HFFc6 (cell line): Measurements from ENCODE around the gene TRIP6. TPM values are rescaled to one million over a fixed set of nuclear protein-coding genes. Genes with fewer than 3 reads are reported as not detected.
"Not testable (repeated sequence)": the region's sequence is repeated elsewhere in the genome, so short reads cannot be mapped to it uniquely, and the experiment has no call there.

Experiments
- DNase-seq: peaks from one replicate; pipeline ENCODE4 v3.0.0-alpha.2; 2018
- H3K27ac Mint-ChIP-seq: 2 replicates; pipeline ENCODE4 v1.8.0; 2020; ENCODE audit warnings: mild to moderate bottlenecking, mixed read lengths
- H3K27me3 Mint-ChIP-seq: 2 replicates; pipeline ENCODE4 v1.8.0; 2021; ENCODE audit warnings: mild to moderate bottlenecking, moderate library complexity, mixed read lengths; ENCODE audit not compliant: insufficient read depth
- H3K36me3 Mint-ChIP-seq: 2 replicates; pipeline ENCODE4 v1.8.0; 2021; ENCODE audit warnings: low read depth, mixed read lengths
- H3K4me1 Mint-ChIP-seq: 2 replicates; pipeline ENCODE4 v1.8.0; 2020; ENCODE audit warnings: low read depth, mixed read lengths
- H3K4me3 Mint-ChIP-seq: 2 replicates; pipeline ENCODE4 v1.8.0; 2020; ENCODE audit warnings: mild to moderate bottlenecking, moderate library complexity, mixed read lengths
- H3K9me3 Mint-ChIP-seq: 2 replicates; pipeline ENCODE4 v1.8.0; 2020; ENCODE audit warnings: mild to moderate bottlenecking, mixed read lengths
- total RNA-seq, 6 experiments: library from RNA; stranded (reverse); fragmentation: NEBNext Ultra II Directional; extraction: Animal tissue kit (Norgen Biotek cat#: 25700); gene quantifications; 2 replicates in 1 of 6; 3 replicates in 5 of 6; pipeline ENCODE4 v1.2.3, GENCODE V29; 2021
- TF ChIP-seq, protein P1 (sequence below): fragments of 200-600 bp; sonication (generic); IDR thresholded peaks from 2 replicates; pipeline ENCODE4 v1.5.0; 2021; ENCODE audit warnings: antibody characterized with exemption, mild to moderate bottlenecking

Gene TRIP6
- total RNA-seq, 6 experiments from 2014 or later = 125 to 148 (median 140) TPM

DNA sequence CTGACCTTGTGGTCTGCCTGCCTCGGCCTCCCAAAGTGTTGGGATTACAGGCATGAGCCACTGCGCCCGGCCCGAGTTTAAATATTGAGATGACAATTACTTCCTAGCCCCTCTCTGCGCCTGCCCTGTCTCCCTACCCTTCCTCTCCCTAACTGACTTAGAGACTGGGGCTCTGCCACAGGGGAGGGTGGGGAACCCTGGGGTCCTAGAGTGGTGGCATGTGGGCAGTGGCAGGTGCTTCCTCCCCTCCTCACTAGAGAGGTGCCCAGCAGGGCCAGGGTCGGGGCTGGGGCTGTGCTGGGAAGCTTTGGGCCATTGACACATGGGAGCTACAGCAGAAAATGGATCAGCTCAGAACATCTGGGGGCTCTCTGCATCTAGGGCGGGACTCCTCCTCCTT is 35.5 kb downstream of the TRIP6 start:
- DNase-seq = no peak
- Mint-ChIP-seq H3K4me3 (no peak overlapping the region), H3K27ac (no peak overlapping the region), H3K36me3 (no peaks in the 10 kb centered on the region), H3K4me1 (no peaks in the 10 kb centered on the region), H3K9me3 (0 out of 2 replicates have a peak, but pooled peaks cover 3% of the 10 kb centered on the region), H3K27me3 (peaks cover 17% of the 10 kb centered on the region)
- TF ChIP-seq, protein P1, sequence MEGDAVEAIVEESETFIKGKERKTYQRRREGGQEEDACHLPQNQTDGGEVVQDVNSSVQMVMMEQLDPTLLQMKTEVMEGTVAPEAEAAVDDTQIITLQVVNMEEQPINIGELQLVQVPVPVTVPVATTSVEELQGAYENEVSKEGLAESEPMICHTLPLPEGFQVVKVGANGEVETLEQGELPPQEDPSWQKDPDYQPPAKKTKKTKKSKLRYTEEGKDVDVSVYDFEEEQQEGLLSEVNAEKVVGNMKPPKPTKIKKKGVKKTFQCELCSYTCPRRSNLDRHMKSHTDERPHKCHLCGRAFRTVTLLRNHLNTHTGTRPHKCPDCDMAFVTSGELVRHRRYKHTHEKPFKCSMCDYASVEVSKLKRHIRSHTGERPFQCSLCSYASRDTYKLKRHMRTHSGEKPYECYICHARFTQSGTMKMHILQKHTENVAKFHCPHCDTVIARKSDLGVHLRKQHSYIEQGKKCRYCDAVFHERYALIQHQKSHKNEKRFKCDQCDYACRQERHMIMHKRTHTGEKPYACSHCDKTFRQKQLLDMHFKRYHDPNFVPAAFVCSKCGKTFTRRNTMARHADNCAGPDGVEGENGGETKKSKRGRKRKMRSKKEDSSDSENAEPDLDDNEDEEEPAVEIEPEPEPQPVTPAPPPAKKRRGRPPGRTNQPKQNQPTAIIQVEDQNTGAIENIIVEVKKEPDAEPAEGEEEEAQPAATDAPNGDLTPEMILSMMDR = no peak

GRCh38 chr7:100908512-100908911 is 41.3 kb downstream of the TRIP6 start:
- no peak for DNase-seq
- TF ChIP-seq, protein P1 = no peak
- Mint-ChIP-seq H3K36me3 (peaks cover 6% of the 10 kb centered on the region), H3K4me3 (no peak overlapping the region), H3K27me3 (peaks cover 20% of the 10 kb centered on the region), H3K4me1 (no peaks in the 10 kb centered on the region), H3K27ac (no peak overlapping the region), H3K9me3 (peaks cover 8% of the 10 kb centered on the region; the same call in 1 of the 2 replicates)

- peaks cover 20% of the 10 kb centered on the region for H3K27me3 Mint-ChIP-seq
- not testable (repeated sequence) for H3K4me3 Mint-ChIP-seq, DNase-seq, H3K9me3 Mint-ChIP-seq, H3K36me3 Mint-ChIP-seq, H3K4me1 Mint-ChIP-seq, H3K27ac Mint-ChIP-seq
Observed at GRCh38 chr7:100910443-100910842, 43.3 kb downstream of the TRIP6 start.

- peaks cover 20% of the 10 kb centered on the region for H3K27me3 Mint-ChIP-seq
- no peak overlapping the region for H3K27ac Mint-ChIP-seq
- peaks cover 3% of the 10 kb centered on the region; the same call in 1 of the 2 replicates for H3K4me1 Mint-ChIP-seq
- TF ChIP-seq, protein P1 = no peak
- no peak overlapping the region for H3K4me3 Mint-ChIP-seq
- DNase-seq = no peak
- peaks cover 8% of the 10 kb centered on the region; the same call in 1 of the 2 replicates for H3K9me3 Mint-ChIP-seq
- H3K36me3 Mint-ChIP-seq = peaks cover 6% of the 10 kb centered on the region
Observed at GRCh38 chr7:100911484-100911883, 44.3 kb downstream of the TRIP6 start.

DNA sequence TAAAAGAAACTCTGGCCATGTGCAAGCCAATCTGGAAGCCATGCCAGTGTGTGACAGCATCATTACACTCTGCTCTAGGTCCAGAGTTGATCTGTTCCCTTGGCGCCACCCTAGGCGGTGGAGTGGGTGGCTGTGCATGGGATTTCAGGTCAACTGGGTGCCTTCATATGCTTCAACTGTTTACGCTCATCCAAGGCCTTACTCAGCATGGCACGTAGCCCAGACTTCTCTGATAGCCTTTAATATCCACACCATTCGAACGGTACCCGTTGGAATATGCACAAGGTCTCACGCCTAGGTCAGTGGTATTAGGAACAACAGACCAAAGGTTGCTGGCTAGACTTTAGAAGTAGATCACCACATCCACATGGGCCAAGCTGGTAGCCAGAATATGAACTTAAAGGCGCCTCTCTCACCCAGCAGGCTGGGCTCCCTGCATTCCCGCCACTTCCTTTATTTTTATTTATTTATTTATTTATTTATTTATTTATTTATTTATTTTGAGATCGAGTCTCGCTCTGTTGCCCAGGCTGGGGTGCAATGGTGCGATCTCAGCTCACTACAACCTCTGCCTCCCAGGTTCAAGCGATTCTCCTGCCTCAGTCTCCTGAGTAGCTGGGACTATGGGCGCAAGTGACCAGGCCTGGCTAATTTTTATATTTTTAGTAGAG is 47.2 kb downstream of the TRIP6 start:
- TF ChIP-seq, protein P1 = no peak

DNA sequence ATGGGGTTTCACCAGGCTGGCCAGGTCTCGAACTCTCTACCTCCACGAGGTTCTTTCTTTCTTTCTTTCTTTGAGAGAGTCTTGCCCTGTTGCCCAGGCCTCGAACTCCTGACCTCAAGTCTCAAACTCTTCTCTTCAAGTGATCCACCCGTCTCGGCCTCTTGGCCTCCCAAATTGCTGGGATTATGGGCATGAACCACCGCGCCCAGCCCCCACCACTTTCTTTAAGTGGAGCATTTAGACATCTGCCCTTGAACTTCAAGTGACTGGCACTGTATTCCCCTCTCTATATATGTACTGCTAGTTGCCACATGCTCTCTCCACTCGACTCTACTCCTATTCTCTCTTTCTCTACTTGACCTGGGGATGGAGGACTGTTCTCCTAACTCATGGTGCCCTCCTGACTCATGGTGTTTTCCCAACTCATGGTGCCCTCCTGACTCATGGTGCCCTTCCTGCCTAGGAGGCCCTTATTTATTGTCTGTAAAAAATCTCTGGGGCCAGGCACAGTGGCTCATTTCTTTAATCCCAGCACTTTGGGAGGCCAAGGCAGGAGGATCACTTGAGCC is 47.8 kb downstream of the TRIP6 start:
- Mint-ChIP-seq H3K27ac (no peak overlapping the region), H3K4me3 (no peak overlapping the region), H3K27me3 (peaks cover 17% of the 10 kb centered on the region), H3K4me1 (peaks cover 6% of the 10 kb centered on the region; the same call in 1 of the 2 replicates), H3K9me3 (no peaks in the 10 kb centered on the region), H3K36me3 (no peaks in the 10 kb centered on the region)
- DNase-seq = no peak
- TF ChIP-seq, protein P1 = no peak

More for the DNA sequence above, 47.2 kb downstream of the TRIP6 start:
- Mint-ChIP-seq H3K4me1 (peaks cover 6% of the 10 kb centered on the region; the same call in 1 of the 2 replicates), H3K27me3 (peaks cover 14% of the 10 kb centered on the region; the same call in 1 of the 2 replicates), H3K36me3 (no peaks in the 10 kb centered on the region), H3K9me3 (no peaks in the 10 kb centered on the region), H3K27ac (no peak overlapping the region), H3K4me3 (no peak overlapping the region)
- no peak for DNase-seq

GRCh38 chr7:100919335-100919734 is 52.1 kb downstream of the TRIP6 start:
- H3K9me3 Mint-ChIP-seq, H3K4me1 Mint-ChIP-seq, H3K4me3 Mint-ChIP-seq, H3K27ac Mint-ChIP-seq, H3K36me3 Mint-ChIP-seq, DNase-seq: not testable (repeated sequence)
- peaks cover 18% of the 10 kb centered on the region for H3K27me3 Mint-ChIP-seq

DNA sequence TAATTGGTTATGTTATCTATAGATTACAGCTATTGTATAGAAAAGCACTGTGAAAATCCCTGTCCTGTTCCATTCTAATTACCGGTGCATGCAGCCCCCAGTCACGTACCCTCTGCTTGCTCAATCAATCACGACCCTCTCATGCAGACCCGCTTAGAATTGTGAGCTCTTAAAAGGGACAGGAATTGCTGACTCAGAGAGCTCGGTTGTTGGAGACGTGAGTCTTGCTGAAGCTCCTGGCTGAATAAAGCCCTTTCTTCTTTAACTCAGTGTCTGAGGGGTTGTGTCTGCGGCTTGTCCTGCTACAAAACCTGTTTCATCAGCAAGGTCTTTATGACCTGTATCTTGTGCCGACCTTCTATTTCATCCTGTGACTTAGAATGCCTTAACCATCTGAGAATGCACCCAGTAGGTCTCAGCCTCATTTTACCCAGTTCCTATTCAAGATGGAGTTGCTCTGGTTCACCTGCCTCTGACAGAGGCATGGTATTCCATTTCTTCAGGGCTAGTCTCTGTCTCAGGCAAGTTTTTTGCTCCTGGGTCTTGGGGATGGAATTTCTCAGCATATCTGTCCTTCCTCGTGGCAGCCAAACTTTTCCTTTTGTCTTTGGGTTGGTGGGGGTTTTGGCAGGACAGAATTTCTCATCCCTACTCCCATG is 52.7 kb downstream of the TRIP6 start:
- not testable (repeated sequence) for H3K27ac Mint-ChIP-seq, H3K36me3 Mint-ChIP-seq, H3K4me1 Mint-ChIP-seq, H3K4me3 Mint-ChIP-seq, H3K9me3 Mint-ChIP-seq, DNase-seq
- H3K27me3 Mint-ChIP-seq = peaks cover 18% of the 10 kb centered on the region
